ENCODE data around the gene TWNK.
"Not testable (repeated sequence)": the region's sequence is repeated elsewhere in the genome, so short reads cannot be mapped to it uniquely, and the experiment has no call there.

Gene TWNK

GRCh38 chr10:100975397-100975796, 11.9 kb upstream of the TWNK start:
- DNase-seq, result not testable (repeated sequence)

GRCh38 chr10:100976906-100977305, 10.4 kb upstream of the TWNK start:
- DNase-seq, result no peak

GRCh38 chr10:100977436-100977835, 9.9 kb upstream of the TWNK start:
- no peak for DNase-seq

GRCh38 chr10:100978121-100978900, 9.0 kb upstream of the TWNK start:
- DNase-seq, result no peak

- DNase-seq, result no peak
Observed at GRCh38 chr10:100978901-100979195, 8.5 kb upstream of the TWNK start.

GRCh38 chr10:100979791-100980272, 7.5 kb upstream of the TWNK start:
- DNase-seq, result no peak

- no peak for DNase-seq
Observed at GRCh38 chr10:100980311-100980710, 7.0 kb upstream of the TWNK start.

GRCh38 chr10:100980711-100981110, 6.6 kb upstream of the TWNK start:
- no peak for DNase-seq

GRCh38 chr10:100981178-100981772, 6.1 kb upstream of the TWNK start:
- no peak for DNase-seq

- DNase-seq, result no peak
Observed at GRCh38 chr10:100982916-100983830, 4.2 kb upstream of the TWNK start.

GRCh38 chr10:100983868-100984671, 3.3 kb upstream of the TWNK start:
- no peak for DNase-seq

GRCh38 chr10:100984672-100985177, 2.6 kb upstream of the TWNK start:
- no peak for DNase-seq

GRCh38 chr10:100985336-100985735, 2.0 kb upstream of the TWNK start:
- DNase-seq, result no peak

- no peak for DNase-seq
Observed at GRCh38 chr10:100986623-100986951, 756 bp upstream of the TWNK start.

GRCh38 chr10:100987685-100988049, 324 bp downstream of the TWNK start:
- DNase-seq, result no peak

GRCh38 chr10:100988166-100988565, 823 bp downstream of the TWNK start:
- no peak for DNase-seq

- DNase-seq, result no peak
Observed at GRCh38 chr10:100989088-100989487, 1.7 kb downstream of the TWNK start.

GRCh38 chr10:100993986-100994708, 6.8 kb downstream of the TWNK start:
- DNase-seq, result no peak

- DNase-seq, result no peak
Observed at GRCh38 chr10:100995181-100995580, 7.8 kb downstream of the TWNK start.

- DNase-seq, result no peak
Observed at GRCh38 chr10:100996678-100997359, 9.5 kb downstream of the TWNK start.

Data from NCI-H1048 (cell line).